Brain microvascular endothelial cell (primary cell): ENCODE data around the gene TAMALIN.

Experiments used
- DNase-seq: peaks from one replicate; pipeline ENCODE4 v3.0.0-alpha.2; 2020
- H3K27ac ChIP-seq: fragments of 250-450 bp; sonication (Bioruptor Pico); 2 replicates; pipeline ENCODE4 v1.5.1; 2020; ENCODE audit warnings: mild to moderate bottlenecking, moderate library complexity
- H3K27me3 ChIP-seq: fragments of 250-450 bp; sonication (Bioruptor Pico); replicated peaks from 2 replicates; pipeline ENCODE4 v1.5.1; 2020; ENCODE audit warnings: mild to moderate bottlenecking
- H3K36me3 ChIP-seq: fragments of 250-450 bp; sonication (Bioruptor Pico); replicated peaks from 2 replicates; pipeline ENCODE4 v1.5.1; 2020; ENCODE audit warnings: mild to moderate bottlenecking
- H3K4me3 ChIP-seq: 2 replicates; pipeline ENCODE4 v1.5.1; 2011; ENCODE audit warnings: low read depth, mild to moderate bottlenecking, control low read depth, low read length, moderate library complexity
- CTCF ChIP-seq: IDR thresholded peaks from 2 replicates; pipeline ENCODE4 v1.5.1; 2011; ENCODE audit warnings: low read depth, mild to moderate bottlenecking, moderate library complexity, low read length, control low read depth, inconsistent platforms; ENCODE audit errors: missing control alignments
- in situ Hi-C: cut with HindIII; loops from 2 replicates; pipeline ENCODE4 v1.10.0; 2017; ENCODE audit warnings: low sequenced_read_pairs, low pct_ligation_motif_present

TAMALIN gene

GRCh38 chr12:52055731-52056711 is 49.3 kb downstream of the TAMALIN start:
- no peak overlapping the region for H3K27ac ChIP-seq

DNA sequence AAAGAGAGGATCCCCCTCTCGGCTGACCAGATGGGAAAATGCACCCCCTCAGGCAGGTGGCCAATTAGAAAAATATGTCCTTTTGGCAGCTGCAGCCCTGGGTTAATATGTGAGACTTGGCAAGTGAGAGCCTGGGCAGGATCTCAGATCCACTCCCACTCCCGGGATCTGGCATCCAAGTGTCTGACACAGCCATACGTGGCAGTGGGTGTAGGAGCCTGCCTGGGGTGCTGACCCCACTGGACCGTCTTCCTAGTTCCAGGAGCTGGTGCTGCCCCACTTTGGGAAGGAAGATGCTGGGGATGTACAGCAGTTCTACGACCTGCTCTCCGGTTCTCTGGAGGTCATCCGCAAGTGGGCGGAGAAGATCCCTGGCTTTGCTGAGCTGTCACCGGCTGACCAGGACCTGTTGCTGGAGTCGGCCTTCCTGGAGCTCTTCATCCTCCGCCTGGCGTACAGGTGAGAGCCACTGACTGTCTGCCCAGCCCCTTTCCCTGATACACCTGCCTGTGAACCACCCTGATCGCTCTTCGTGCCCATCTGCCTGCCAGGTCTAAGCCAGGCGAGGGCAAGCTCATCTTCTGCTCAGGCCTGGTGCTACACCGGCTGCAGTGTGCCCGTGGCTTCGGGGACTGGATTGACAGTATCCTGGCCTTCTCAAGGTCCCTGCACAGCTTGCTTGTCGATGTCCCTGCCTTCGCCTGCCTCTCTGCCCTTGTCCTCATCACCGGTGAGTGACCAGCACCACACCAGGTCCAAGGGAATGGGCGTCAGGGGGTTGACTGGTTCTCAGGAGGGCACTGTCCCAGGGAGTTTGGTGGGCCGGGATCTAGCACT is 50.3 kb downstream of the TAMALIN start:
- Histone ChIP-seq H3K4me3 (no peak overlapping the region), H3K36me3 (no peaks in the 10 kb centered on the region), H3K27ac (no peak overlapping the region), H3K27me3 (no peaks in the 10 kb centered on the region)
- DNase-seq: no peak
- TF ChIP-seq CTCF: no peak
- in situ Hi-C loops: no loop called here

More at GRCh38 chr12:52055731-52056711, 49.3 kb downstream of the TAMALIN start:
- Histone ChIP-seq H3K4me3 (no peak overlapping the region), H3K36me3 (no peaks in the 10 kb centered on the region), H3K27me3 (no peaks in the 10 kb centered on the region)
- in situ Hi-C loops: no loop called here
- no peak for DNase-seq
- TF ChIP-seq CTCF: no peak

DNA sequence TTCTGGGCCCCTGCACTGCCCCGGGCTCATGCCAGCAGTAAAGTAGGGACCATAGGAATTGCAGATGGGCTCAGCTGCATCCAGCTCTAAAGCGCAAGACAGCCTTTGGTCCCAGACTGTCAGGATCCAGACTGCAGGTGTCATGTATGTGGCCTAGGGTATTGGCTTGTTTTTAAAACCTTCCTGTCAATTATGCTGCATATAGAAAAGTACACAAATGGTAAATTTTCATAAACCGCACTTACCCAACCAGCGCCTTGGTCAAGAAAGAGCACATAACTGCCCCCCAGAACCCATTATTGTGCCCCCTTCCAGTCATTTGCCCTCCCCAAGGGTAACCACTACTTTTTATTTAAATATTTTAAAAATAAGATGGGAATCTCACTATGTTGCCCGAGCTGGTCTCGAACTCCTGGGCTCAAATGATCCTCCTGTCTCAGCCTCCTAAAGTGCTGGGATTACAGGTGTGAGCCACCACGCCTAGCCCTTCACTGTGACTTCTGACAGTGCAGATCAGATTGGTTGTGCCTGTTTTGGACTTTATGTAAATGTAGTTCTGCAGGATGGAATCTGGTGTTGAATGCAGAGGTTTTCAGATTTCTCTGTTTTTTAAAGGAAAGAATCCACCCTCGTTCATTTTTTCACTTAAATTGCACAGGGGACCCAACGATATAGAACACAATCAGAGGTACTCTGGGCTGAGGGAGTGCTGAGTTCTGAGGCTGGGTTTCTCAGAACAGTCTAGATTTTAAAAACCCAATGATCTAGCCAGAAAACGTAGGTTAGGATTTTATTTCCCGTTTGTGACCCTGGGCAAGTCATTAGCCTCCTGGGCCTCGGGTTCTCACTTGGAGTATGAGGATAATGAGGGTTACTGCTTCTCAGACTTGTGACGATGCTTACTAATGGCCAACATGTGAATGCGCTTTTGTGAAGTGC is 51.2 kb downstream of the TAMALIN start:
- no peak for DNase-seq
- in situ Hi-C loops: no loop called here
- H3K27ac ChIP-seq: no peak overlapping the region
- H3K4me3 ChIP-seq: no peak overlapping the region
- no peaks in the 10 kb centered on the region for H3K27me3 ChIP-seq
- no peaks in the 10 kb centered on the region for H3K36me3 ChIP-seq
- no peak for TF ChIP-seq CTCF

- in situ Hi-C loops: no loop called here
Measured at GRCh38 chr12:52058631-52059361, 52.0 kb downstream of the TAMALIN start.

More at GRCh38 chr12:52058631-52059361, 52.0 kb downstream of the TAMALIN start:
- H3K36me3 ChIP-seq: no peaks in the 10 kb centered on the region
- TF ChIP-seq CTCF: no peak
- no peaks in the 10 kb centered on the region for H3K27me3 ChIP-seq
- no peak overlapping the region for H3K4me3 ChIP-seq
- H3K27ac ChIP-seq: no peak overlapping the region
- no peak for DNase-seq
